NCI-H2227 (cell line): ENCODE data around the gene ITGA8.
"Not testable (repeated sequence)": the region's sequence is repeated elsewhere in the genome, so short reads cannot be mapped to it uniquely, and the experiment has no call there.

ENCODE experiments used
- DNase-seq: peaks from one replicate; lab custom pipeline; 2025; ENCODE audit not compliant: unreplicated experiment; lab: John Stamatoyannopoulos, UW

Gene ITGA8

GRCh38 chr10:15567952-15568351 is 151.8 kb downstream of the ITGA8 start:
- DNase-seq: no peak

- no peak for DNase-seq
Measured at GRCh38 chr10:15563246-15563645, 156.5 kb downstream of the ITGA8 start.

GRCh38 chr10:15562578-15562977 is 157.1 kb downstream of the ITGA8 start:
- no peak for DNase-seq

- no peak for DNase-seq
Measured at GRCh38 chr10:15562116-15562515, 157.6 kb downstream of the ITGA8 start.

GRCh38 chr10:15558136-15558535 is 161.6 kb downstream of the ITGA8 start:
- DNase-seq: no peak

- not testable (repeated sequence) for DNase-seq
Measured at GRCh38 chr10:15557168-15557567, 162.6 kb downstream of the ITGA8 start.

GRCh38 chr10:15550950-15551349 is 168.8 kb downstream of the ITGA8 start:
- no peak for DNase-seq

GRCh38 chr10:15548331-15548730 is 171.4 kb downstream of the ITGA8 start:
- no peak for DNase-seq

GRCh38 chr10:15546606-15547005 is 173.1 kb downstream of the ITGA8 start:
- no peak for DNase-seq

GRCh38 chr10:15545884-15546283 is 173.8 kb downstream of the ITGA8 start:
- DNase-seq: no peak

- DNase-seq: no peak
Measured at GRCh38 chr10:15545266-15545665, 174.5 kb downstream of the ITGA8 start.

- no peak for DNase-seq
Measured at GRCh38 chr10:15543994-15544393, 175.7 kb downstream of the ITGA8 start.

GRCh38 chr10:15542817-15543216 is 176.9 kb downstream of the ITGA8 start:
- DNase-seq: no peak

GRCh38 chr10:15541376-15541775 is 178.3 kb downstream of the ITGA8 start:
- DNase-seq: no peak

GRCh38 chr10:15540727-15541126 is 179.0 kb downstream of the ITGA8 start:
- no peak for DNase-seq

- DNase-seq: no peak
Measured at GRCh38 chr10:15539262-15539661, 180.5 kb downstream of the ITGA8 start.

- not testable (repeated sequence) for DNase-seq
Measured at GRCh38 chr10:15534928-15535538, 184.7 kb downstream of the ITGA8 start.

- no peak for DNase-seq
Measured at GRCh38 chr10:15531927-15532722, 187.6 kb downstream of the ITGA8 start.

- DNase-seq: no peak
Measured at GRCh38 chr10:15528859-15529239, 190.9 kb downstream of the ITGA8 start.

GRCh38 chr10:15526754-15527153 is 193.0 kb downstream of the ITGA8 start:
- no peak for DNase-seq

- no peak for DNase-seq
Measured at GRCh38 chr10:15521328-15521903, 198.3 kb downstream of the ITGA8 start.

GRCh38 chr10:15518250-15518649 is 201.5 kb downstream of the ITGA8 start:
- DNase-seq: no peak
